Keratinocyte (primary cell): ENCODE measurements around the gene SDCCAG8. TPM values are rescaled to one million over a fixed set of nuclear protein-coding genes. Genes with fewer than 3 reads are reported as not detected.

Experiments used
- DNase-seq: peaks from one replicate; pipeline ENCODE4 v3.0.0-alpha.2; 2011; ENCODE audit warnings: low read depth, missing footprints, low spot score
- FAIRE-seq: peaks from 2 replicates; lab custom pipeline; 2011; peaks lifted over from hg19 to GRCh38; lab: Jason Lieb, UNC
- H2AFZ ChIP-seq: 2 replicates; pipeline ENCODE4 v1.6.0; 2012; ENCODE audit warnings: low read length, control low read depth, inconsistent platforms; ENCODE audit not compliant: control insufficient read depth
- H3K27ac ChIP-seq: 2 replicates; pipeline ENCODE4 v1.5.1; 2011; ENCODE audit warnings: low read length; ENCODE audit not compliant: control insufficient read depth, insufficient read depth
- H3K27me3 ChIP-seq: 3 replicates; pipeline ENCODE4 v1.6.0; 2011; ENCODE audit warnings: low read length; ENCODE audit not compliant: control insufficient read depth, insufficient read depth; ENCODE audit errors: extremely low read depth
- H3K36me3 ChIP-seq, 2 experiments: 2 replicates in 1 of 2; 3 replicates in 1 of 2; pipeline ENCODE4 v1.5.1; 2011; ENCODE audit warnings: low read length in 2 of 2, mild to moderate bottlenecking in 1 of 2; ENCODE audit not compliant: control insufficient read depth in 2 of 2, insufficient read depth in 2 of 2; ENCODE audit errors: extremely low read depth in 1 of 2
- H3K4me1 ChIP-seq: 3 replicates; pipeline ENCODE4 v1.5.1; 2011; ENCODE audit warnings: low read length; ENCODE audit not compliant: control insufficient read depth, insufficient read depth; ENCODE audit errors: extremely low read depth
- H3K4me2 ChIP-seq: 3 replicates; pipeline ENCODE4 v1.6.0; 2011; ENCODE audit warnings: low read depth, low read length; ENCODE audit not compliant: control insufficient read depth, insufficient read depth; ENCODE audit errors: extremely low read depth
- H3K4me3 ChIP-seq, 3 experiments: fragments of 200-600 bp in 1 of 3; sonication (generic) in 1 of 3; 2 replicates in 2 of 3; 3 replicates in 1 of 3; pipeline ENCODE4 v1.5.1; 2011 to 2016; ENCODE audit warnings: low read length in 3 of 3, mild to moderate bottlenecking in 3 of 3, control low read depth in 2 of 3, inconsistent platforms in 1 of 3, low read depth in 1 of 3, mixed read lengths in 1 of 3, mixed run types in 1 of 3, moderate library complexity in 1 of 3; ENCODE audit not compliant: control insufficient read depth in 2 of 3, insufficient read depth in 2 of 3; ENCODE audit errors: extremely low read depth in 1 of 3
- H3K79me2 ChIP-seq: 2 replicates; pipeline ENCODE4 v1.6.0; 2012; ENCODE audit warnings: low read length; ENCODE audit not compliant: control insufficient read depth, insufficient read depth
- H3K9ac ChIP-seq: 3 replicates; pipeline ENCODE4 v1.6.0; 2011; ENCODE audit warnings: low read length; ENCODE audit not compliant: control insufficient read depth, insufficient read depth; ENCODE audit errors: extremely low read depth
- H3K9me1 ChIP-seq: 3 replicates; pipeline ENCODE4 v1.6.0; 2011; ENCODE audit warnings: low read length; ENCODE audit not compliant: control insufficient read depth, insufficient read depth; ENCODE audit errors: extremely low read depth
- H3K9me3 ChIP-seq: 2 replicates; pipeline ENCODE4 v1.5.1; 2012; ENCODE audit warnings: low read depth, low read length; ENCODE audit not compliant: control insufficient read depth
- H4K20me1 ChIP-seq: 3 replicates; pipeline ENCODE4 v1.6.0; 2011; ENCODE audit warnings: low read length; ENCODE audit not compliant: control insufficient read depth, insufficient read depth; ENCODE audit errors: extremely low read depth
- CTCF ChIP-seq, 3 experiments: IDR thresholded peaks in 1 of 3; conservative IDR thresholded peaks in 1 of 3; optimal IDR thresholded peaks in 1 of 3; 2 replicates in 2 of 3; 3 replicates in 1 of 3; pipeline versions ENCODE3 to v1.5.1; 2011; ENCODE audit warnings: low read length in 3 of 3, mild to moderate bottlenecking in 3 of 3, moderate library complexity in 2 of 3, control low read depth in 1 of 3, inconsistent platforms in 1 of 3; ENCODE audit not compliant: insufficient read depth in 2 of 3; ENCODE audit errors: extremely low read depth in 1 of 3
- EZH2 ChIP-seq: IDR thresholded peaks from one replicate; pipeline ENCODE4 v1.6.1; 2012; ENCODE audit warnings: inconsistent platforms, mild to moderate bottlenecking, low read length, moderate library complexity
- dilution Hi-C: fragments of 300-500 bp; cut with MboI; formaldehyde crosslinking; loops from one replicate; pipeline ENCODE4 v1.7.0; 2020; ENCODE audit warnings: low sequenced_read_pairs; ENCODE audit not compliant: extremely low pct_ligation_motif_present
- polyA plus RNA-seq, 5 experiments: library from polyadenylated mRNA; depleted of rRNA in 3 of 5; stranded (reverse) in 3 of 5; stranded (forward) in 1 of 5; unstranded in 1 of 5; fragments of >200 nt; gene quantifications; 1 replicate in 1 of 5; 2 replicates in 3 of 5; 3 replicates in 1 of 5; pipeline versions ENCODE4 v1.2.1 to v1.2.3, GENCODE V29; 2011 to 2012; ENCODE audit warnings: missing spikeins in 2 of 5, low read depth in 1 of 5, low replicate concordance in 1 of 5

The SDCCAG8 gene
- polyA plus RNA-seq, 1 donor (not counting 4 experiments of a cell fraction or from before 2014, with no cell fraction given) = 61.6 TPM

- Histone ChIP-seq H3K4me3 (no peak overlapping the region), H3K4me2 (no peak overlapping the region), H3K27me3 (no peaks in the 10 kb centered on the region), H3K27ac (no peak overlapping the region), H3K9me1 (no peaks in the 10 kb centered on the region), H3K4me1 (peaks cover 11% of the 10 kb centered on the region), H3K9ac (no peak overlapping the region), H2AFZ (no peak overlapping the region), H3K9me3 (no peaks in the 10 kb centered on the region), H3K79me2 (no peaks in the 10 kb centered on the region), H4K20me1 (no peaks in the 10 kb centered on the region), H3K36me3 (peaks cover 0 to 3% of the 10 kb centered on the region in 2 experiments)
- TF ChIP-seq EZH2 (no peak), CTCF (optimal IDR thresholded peaks at IDR 0.05 in 1 of 3, IDR thresholded peaks at IDR 0.05 in 1 of 3, conservative IDR thresholded peaks at IDR 0.05 in 1 of 3; ENCODE audit: extremely low read depth in 1 of 3, insufficient read depth in 2 of 3, low read length in 3 of 3) (no peak)
- dilution Hi-C loops = no loop called here
- DNase-seq = no peak
- FAIRE-seq = no peak
Observed at GRCh38 chr1:243420016-243420945, 164.4 kb downstream of the SDCCAG8 start.

GRCh38 chr1:243420946-243421685 is 165.3 kb downstream of the SDCCAG8 start:
- H3K27me3 ChIP-seq = no peaks in the 10 kb centered on the region
- H3K9me1 ChIP-seq = no peaks in the 10 kb centered on the region
- dilution Hi-C loops = no loop called here
- H3K79me2 ChIP-seq = no peaks in the 10 kb centered on the region
- peaks cover 11% of the 10 kb centered on the region for H3K4me1 ChIP-seq
- H3K36me3 ChIP-seq = no peaks in the 10 kb centered on the region
- peak overlapping the region in 1 of 3 experiments; percentile 53 for H3K4me3 ChIP-seq
- DNase-seq (no peak), FAIRE-seq (peak; percentile 34)
- no peak for TF ChIP-seq EZH2
- no peak for TF ChIP-seq CTCF (optimal IDR thresholded peaks at IDR 0.05 in 1 of 3, IDR thresholded peaks at IDR 0.05 in 1 of 3, conservative IDR thresholded peaks at IDR 0.05 in 1 of 3; ENCODE audit: extremely low read depth in 1 of 3, insufficient read depth in 2 of 3, low read length in 3 of 3)
- no peaks in the 10 kb centered on the region for H3K9me3 ChIP-seq
- peak overlapping the region; percentile 64 for H3K9ac ChIP-seq
- no peaks in the 10 kb centered on the region for H4K20me1 ChIP-seq
- peak overlapping the region; percentile 73 for H2AFZ ChIP-seq
- H3K4me2 ChIP-seq = peak overlapping the region; percentile 87
- peak overlapping the region; percentile 82 for H3K27ac ChIP-seq
